CMK (cell line): ENCODE data around the gene RNF213.

ENCODE experiments used
- DNase-seq: peaks from one replicate; pipeline ENCODE4 v3.0.0-alpha.2; 2010; ENCODE audit warnings: low read depth

RNF213 gene

DNA sequence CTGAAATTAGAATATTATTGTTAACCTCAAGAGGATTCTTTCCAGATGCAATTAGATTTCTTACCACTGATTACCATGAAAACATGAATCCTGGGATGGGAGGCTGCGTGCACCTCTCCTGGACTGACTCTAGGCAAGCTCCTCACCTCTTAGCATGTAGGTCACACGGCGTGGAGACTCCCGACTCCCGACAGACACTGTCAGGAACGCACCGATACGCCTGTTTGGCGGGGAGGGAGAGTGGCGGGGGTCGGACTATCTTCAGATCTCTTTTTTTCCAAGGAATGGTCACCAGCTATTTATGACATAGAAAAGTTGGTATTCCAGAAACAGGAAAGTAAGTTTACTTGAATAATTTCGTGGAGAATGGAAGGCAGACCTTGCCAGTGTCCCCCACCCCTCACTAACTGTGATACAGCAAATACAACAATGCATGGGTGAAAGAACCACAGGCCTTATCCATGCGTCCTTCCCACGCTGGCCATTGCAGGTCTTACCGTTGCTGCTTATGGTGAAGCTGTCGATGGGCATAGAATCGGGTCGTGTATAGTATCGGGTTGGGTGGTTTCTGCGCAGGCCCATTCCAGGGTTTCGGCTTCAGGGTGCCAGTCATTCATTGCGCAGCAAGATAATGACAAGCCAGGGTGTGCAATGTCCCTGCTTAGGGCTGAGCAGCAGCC is 91.7 kb downstream of the RNF213 start:
- no peak for DNase-seq

DNA sequence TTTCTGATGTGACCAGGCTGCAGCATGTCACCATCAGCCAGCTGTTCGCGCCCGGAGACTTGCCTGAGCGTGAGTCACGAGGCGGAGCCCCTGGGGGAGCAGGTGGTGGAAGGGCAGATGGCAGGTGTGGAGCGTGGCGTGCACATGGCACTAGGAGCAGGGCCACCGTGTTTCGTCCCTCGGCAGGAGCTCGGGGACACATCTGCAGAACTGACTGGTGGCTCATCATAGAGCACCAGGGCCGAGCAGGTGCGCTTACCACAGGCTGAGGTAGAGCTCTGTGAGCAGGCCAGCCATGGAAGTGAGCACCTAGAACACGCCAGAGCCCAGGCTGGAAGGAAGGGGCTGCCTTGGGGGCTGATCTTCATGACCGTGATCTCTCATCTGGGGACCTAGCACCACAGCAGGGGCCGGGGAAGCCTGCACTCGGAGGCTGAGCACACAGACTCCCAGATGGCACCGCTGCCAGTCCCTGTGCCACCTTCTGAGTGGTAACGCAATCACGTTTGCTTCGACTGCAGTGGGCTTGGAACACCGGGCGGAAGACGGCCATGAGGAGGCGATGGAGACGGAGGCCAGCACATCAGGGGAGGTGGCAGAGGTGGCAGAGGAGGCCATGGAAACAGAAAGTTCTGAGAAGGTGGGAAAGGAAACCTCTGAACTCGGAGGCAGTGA is 92.5 kb downstream of the RNF213 start:
- no peak for DNase-seq

DNA sequence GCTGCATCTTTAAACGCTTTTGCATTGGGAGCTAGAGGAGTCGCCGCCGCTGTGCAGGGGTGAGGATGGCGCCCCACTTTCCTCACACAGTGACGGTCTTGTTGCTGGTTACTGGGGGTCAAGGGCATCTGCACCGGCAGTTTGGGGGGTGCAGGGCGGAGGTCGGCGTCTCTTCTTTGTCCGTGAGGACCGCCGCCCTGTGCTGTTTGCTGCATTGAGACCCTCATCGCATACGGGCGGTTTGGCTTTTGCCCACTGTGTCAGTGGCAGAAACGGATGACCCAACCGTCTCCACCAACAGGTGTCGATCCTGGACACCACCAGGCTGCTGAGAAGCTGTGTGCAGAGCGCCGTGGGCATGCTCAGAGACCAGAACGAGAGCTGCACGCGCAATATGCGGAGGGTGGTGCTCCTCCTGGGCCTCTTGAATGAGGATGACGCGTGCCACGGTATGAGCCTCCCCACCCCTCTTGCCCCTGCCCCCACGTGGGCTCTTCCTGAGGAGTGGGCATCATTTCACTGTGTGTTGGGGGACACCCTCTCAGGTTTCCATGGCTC is 93.1 kb downstream of the RNF213 start:
- no peak for DNase-seq

DNA sequence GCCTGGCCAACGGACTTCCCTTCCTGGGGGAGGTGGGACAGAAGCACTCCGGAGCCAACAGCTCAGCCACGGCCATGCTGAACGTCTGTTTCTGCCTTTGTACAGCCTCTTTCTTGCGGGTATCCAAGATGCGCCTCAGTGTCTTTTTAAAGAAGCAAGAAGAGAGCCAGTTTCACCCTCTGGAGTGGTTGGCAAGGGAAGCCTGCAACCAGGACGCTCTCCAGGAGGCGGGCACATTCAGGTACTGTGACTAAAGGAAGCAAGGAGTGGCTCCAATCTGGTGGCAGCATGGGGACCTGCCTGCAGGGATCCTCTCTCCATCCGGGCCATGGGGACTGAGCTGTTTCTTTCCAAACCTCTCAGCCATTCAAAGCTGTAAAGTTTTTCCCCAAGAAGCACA is 93.7 kb downstream of the RNF213 start:
- DNase-seq, result no peak

DNA sequence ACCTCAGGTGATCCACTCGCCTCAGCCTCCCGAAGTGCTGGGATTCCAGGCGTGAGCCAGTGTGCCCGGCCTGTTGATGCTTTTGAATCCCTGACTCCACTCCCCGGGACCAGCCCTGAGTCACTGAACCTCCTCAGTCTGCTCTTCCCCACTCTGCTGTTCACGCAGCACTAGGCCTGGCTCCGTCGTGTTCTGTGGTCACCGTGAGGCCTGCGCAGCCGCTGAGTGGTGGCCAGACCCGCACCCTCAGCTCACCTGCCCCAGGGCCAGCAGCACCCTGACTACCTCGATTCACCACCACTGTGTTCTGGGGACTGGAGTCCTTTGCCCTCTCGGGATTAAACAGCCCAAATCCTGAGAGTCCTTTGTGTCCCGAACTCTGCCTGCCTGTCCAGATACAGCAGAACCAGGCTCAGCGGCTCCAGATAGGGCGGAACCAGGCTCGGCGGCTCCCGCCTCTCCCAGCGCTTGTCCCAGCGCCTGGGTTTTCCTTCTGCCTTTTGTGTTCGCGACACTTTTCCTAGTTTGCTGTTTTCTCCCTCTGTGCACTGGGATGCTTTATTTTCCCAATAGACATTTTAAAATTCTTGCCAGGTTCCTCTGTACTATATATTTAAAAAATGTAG is 95.7 kb downstream of the RNF213 start:
- DNase-seq, result no peak

DNA sequence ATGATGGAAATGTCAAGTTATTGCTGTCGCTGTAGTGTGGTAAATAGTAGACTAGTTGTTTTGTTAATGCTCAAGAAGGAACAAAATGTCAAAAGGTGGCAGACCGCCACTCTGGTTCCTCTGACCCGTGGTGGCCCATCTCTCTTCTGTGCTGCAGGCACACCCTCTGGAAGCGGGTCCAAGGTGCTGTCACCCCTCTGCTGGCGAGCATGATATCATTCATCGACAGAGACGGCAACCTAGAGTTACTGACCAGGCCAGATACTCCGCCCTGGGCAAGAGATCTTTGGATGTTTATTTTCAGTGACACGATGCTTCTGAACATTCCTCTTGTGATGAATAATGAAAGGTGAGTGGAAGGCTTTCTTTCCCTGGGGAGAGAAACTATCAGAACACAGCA is 97.5 kb downstream of the RNF213 start:
- DNase-seq, result no peak

DNA sequence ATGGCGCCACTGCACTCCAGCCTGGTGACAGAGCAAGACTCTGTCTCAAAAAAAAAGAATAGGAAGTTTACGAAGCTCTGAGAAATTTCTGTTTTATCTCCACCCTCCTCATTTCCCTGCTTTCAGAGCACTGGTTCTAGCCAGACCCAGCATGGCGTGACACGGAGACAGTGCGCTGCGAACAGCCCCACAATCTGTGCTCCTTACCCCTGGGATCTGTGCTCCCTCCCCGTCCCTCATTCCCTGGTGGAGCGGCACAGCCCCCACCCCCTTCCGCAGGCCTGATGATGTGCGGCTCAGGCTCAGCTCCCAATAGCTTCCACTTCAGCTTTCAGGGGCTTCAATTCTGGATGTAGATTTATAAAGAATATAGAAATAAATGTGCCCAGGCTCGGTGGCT is 98.2 kb downstream of the RNF213 start:
- no peak for DNase-seq

DNA sequence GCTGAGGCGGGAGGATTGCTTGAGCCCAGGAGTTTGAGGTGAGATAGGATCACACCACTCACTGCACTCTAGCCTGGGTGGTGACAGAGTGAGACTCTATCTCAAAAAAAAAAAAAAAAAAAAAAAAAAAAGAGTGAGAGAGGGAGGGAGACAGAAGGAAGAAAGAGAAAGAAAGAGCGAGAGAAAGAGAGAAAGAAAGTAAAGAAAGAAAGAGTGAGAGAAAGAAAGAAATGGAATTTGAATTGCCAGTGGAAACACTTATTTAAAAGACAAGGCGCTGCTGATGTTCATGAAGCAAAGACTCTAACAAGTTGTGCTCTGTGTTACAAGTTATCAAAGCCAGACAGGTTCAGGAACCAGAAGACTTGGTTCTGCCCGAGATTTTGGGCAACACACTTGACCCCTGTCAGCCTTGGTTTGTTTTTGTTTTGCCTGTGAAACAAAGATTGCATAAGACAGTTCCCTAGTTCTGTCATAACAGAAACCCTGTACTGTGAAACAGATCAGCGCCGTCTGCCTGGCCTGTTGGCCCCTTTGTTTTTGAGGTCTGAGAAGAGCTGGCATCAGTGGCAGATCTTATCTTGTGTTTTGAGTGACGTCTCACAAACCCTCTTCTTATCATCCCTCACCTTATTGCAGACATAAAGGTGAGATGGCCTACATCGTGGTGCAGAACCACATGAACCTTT is 98.9 kb downstream of the RNF213 start:
- DNase-seq, result no peak

DNA sequence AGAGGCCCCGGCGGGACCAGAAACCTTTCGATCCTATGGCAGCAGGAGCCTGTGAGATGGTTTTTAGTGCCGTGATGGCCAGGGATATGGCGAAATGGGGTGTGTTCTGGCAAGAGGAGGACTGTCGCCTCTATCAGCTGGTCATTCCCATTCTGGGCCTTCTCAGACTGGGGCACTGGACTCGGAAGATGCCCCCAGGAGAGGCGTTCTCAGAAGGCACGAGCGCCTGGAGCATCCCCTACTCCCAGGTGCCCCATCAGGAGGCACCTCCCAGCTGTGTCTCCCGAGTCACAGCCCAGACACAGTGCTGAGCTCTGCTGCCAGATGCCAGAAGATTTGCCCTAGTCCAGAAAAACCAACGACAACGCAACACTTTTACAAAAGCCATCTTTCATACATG is 99.7 kb downstream of the RNF213 start:
- no peak for DNase-seq

DNA sequence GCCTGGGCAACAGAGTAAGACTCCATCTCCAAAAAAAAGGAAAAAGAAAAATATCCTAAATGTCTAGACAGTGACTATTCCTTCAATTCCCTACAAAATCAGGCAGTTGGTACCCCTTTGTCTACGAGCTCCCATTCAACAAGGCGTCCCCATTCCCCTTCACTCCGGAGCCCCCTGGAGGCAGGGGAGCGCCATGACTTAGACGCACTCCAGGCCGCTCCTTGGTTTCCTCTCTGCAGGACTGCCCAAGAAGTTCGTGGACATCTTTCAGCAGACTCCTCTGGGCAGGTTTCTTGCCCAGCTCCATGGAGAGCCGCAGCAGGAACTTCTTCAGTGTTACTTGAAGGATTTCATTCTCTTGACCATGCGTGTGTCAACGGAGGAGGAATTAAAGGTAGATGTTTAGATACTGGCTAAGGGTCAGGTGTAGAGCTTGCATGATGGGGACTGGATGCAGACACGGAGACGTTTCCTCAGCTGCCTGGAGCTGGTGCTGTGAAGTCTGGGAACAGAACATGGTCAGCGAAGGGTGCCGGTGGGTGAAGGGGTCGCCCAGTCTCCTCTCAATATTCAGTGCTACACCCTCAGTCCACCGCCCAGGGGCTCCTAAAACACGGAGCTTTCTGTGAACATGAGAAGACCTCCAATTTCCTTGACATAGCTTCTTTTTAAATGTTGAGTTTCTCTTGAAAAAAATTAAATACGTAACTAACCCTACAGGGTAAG is 101.0 kb downstream of the RNF213 start:
- no peak for DNase-seq

DNA sequence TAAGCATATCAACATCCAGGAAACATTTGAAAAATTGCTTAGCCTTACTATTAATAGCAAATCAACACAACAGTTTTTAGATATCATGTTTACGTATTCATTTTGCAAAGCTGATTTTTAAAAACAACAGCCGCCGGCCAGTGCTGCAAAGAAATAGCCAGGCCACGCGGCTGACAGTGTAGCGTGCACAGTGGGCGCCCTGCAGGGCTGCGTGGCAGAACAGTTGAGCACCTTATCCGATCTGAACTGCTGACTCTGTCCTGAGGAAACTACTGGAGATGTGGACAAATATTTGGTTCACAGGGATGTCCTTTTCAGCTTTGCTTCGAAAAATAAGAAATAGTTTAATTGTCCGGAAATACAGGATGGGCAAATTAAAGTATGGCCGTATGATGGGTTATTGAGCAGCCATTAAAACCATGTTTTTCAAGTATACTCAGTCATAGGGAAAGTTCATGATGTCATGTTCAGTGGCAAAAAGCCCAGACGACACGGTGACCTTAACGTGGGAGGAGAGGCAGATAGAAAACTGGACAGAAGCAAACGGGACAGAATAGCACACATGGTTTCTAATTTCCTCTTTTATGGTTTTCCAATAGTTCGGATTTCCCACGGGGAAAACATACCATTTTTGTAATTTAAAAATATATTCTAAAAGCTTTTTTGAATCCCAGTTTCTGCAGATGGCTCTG is 101.9 kb downstream of the RNF213 start:
- DNase-seq, result no peak

DNA sequence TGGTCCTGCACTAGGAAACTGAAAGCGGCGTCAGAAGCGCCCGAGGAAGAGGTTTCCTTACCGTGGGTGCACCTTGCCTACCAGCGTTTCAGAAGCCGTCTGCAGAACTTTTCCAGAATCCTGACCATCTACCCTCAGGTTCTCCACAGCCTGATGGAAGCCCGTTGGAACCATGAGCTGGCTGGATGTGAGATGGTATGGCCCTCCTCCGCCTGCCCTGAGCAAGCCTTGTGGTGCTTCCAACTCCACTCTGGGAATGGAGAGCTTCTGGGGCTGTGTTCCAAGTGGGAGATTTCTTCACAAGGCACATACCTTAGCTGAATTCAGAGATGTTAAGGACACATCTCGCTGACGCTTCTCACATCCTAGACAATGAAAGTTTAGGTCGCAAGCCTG is 102.5 kb downstream of the RNF213 start:
- no peak for DNase-seq

DNA sequence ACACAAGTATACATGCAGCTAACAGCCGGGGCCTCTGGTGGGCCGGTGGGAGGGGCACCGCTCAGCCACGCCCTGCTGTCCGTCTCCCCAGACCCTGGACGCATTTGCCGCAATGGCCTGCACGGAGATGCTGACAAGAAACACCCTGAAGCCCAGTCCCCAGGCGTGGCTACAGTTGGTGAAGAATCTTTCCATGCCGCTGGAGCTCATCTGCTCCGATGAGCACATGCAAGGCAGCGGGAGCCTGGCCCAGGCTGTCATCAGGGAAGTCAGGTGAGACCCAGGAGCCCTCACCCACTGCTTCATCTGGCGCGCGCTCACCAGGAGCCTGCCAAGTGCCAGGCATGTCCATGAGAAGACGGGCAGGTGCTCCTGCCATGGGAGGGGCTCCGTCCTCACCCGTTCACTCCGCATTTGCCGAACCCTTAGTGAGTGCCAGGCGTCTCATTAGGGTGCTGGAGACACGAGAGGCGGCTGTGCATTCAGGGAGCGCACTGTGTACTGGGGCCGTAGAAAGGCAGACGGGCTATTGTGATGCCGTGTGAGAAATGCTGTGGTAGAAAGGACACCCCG is 103.0 kb downstream of the RNF213 start:
- no peak for DNase-seq

DNA sequence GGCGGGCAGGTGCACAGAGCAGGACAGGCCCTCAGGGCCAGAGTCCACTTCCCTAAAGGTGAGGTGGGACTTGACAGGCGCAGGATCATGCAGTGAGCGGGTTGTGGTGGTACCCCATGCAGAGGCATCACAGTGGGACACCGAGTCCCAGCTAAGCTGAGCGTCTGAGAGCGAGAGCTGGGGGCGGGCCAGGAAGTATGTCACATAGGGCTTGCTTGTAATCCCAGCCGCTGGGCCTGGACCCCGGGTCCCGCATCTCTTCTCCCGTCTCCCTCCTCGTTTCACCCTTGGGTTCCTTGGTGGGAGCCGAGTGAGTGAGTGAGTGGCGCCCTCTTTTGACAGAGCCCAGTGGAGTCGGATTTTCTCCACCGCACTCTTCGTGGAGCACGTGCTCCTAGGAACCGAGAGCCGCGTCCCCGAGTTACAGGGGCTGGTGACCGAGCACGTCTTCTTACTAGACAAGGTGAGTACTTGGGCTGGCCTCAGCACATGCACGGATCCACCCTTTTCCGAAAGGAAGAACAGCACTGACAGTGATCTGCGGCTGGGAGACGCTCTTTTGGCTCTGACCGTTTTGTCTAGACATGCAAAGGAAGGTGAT is 103.5 kb downstream of the RNF213 start:
- DNase-seq, result no peak

DNA sequence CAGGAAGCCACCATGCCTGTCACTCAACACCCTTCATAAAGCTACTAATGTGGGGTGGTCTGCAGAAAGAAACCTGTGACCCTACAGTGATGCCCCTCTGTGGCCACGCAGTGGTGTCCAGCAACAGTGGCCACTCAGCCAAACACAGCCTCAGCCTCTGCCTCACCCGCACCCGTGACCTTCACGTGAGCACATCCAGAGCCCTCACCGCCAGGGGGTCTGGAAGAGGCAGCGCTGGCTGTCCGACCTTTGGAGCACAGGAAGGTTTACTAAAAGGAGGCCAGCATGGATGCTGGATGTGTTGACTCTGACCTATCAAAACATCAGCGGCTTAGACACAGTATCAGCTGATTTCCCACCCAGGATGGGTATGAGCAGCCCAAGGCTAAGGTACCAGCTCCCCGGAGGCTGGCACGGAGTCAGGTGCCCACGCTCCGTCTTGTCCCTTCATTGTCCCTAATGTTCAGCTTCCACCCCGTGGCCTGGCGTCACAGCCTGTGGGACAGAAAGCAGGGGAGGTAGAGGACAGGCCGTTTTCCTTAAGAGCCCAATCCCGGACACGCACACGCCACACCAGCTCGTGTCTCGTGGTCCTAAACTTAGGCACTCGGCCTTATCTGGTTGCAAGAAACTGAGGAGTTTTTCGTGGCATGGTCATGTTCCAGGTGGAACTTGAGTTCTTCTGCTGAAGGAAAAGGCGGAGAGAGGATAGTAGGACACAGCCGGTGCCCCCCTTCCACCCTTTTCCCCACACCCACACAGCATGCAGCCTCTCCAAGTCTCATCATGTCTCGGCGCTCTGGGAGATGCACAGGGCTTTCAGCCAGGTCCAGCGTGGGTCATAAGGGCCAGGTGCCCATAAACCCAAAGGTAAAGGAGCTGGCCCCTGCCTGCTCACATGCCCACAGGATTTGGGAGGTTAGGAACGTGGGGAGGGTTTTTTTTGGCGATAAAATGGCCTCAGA is 104.6 kb downstream of the RNF213 start:
- no peak for DNase-seq

DNA sequence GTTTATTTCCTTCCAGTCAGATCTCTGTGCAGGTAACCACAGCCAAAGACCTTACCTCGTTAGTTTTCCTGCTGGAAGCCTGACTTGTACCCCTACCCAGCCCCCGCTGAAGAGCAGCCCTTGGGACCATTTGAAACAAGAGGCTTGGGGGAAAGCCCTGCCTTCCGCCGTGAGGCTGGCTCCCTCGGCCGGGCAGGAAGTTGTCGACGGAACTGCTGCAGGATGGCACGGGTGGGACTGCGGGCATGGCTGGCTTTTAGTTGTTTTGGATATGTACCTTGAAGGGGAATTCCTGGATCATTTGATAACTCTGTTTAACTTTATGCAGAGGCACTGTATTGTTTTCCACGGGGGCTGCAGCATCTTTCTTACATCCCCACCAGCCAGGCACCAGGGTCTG is 105.3 kb downstream of the RNF213 start:
- DNase-seq, result no peak

DNA sequence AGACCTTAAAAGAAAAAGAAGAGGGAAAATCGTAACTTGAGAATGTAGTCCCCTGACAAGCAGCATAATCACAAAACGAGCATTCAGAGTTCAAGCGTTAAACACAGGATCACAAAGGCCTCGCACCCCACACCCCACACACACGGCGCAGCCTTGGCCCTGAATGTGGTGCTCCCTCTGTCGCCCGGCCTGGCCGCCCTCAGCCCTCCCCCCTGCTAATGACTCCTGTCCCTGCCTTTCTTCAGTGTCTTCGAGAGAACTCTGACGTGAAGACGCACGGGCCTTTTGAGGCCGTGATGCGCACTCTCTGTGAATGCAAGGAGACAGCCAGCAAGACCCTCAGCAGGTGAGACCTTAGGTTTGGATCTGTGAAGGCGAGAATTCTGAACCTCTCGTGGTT is 106.9 kb downstream of the RNF213 start:
- no peak for DNase-seq

DNA sequence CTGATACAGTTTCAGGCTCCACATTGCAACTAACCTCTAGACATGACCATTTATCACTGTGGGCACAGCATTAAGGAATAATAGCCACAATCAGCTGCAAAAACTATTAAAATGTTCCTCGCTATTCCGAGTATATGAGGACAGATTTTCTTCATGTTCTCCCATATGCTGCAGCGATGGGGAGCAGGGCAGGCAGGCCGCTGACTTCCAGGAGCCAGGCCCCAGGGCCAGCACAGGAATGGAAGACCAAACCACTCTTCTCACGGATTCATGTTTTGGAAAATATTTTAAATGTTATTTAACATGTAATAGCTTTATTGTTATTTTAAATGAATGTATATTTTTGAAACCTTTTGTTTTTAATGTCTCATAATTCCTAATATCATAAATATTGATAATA is 110.5 kb downstream of the RNF213 start:
- DNase-seq, result no peak

DNA sequence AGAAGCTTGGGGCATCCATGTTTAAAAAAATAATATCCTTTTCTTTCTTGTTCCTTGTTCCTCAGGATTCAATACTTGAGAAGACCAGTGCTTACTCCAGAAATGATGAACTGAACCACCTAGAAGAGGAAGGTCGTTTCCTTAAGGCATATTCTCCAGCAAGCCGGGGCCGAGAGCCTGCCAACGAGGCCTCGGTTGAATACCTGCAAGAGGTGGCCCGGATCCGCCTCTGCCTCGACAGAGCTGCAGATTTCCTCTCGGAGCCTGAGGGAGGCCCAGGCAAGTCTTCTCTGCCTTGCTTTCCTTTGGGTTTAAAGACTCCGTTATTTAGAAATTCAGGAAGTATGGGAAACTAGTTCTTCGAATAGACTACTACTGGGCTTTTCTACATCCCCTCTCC is 111.8 kb downstream of the RNF213 start:
- no peak for DNase-seq
